GM18499 (cell line): ENCODE data around the gene KCNH2.
"Not testable (repeated sequence)": the region's sequence is repeated elsewhere in the genome, so short reads cannot be mapped to it uniquely, and the experiment has no call there.

Source experiments
- ATAC-seq: cut with Tn5 transposase; IDR thresholded peaks from one replicate; pipeline ENCODE4 v1.9.1; 2021; ENCODE audit warnings: moderate number of reproducible peaks; ENCODE audit not compliant: insufficient read depth, unreplicated experiment

The KCNH2 gene

GRCh38 chr7:150978126-150978789 is at the start of gene KCNH2:
Gene KCNH2 (minus strand): TSS chr7:150978321. CDS start chr7:150977913, 408 bp downstream.
- no peak for ATAC-seq

GRCh38 chr7:151027728-151028130 is 49.6 kb upstream of the KCNH2 start:
- ATAC-seq: not testable (repeated sequence)

DNA sequence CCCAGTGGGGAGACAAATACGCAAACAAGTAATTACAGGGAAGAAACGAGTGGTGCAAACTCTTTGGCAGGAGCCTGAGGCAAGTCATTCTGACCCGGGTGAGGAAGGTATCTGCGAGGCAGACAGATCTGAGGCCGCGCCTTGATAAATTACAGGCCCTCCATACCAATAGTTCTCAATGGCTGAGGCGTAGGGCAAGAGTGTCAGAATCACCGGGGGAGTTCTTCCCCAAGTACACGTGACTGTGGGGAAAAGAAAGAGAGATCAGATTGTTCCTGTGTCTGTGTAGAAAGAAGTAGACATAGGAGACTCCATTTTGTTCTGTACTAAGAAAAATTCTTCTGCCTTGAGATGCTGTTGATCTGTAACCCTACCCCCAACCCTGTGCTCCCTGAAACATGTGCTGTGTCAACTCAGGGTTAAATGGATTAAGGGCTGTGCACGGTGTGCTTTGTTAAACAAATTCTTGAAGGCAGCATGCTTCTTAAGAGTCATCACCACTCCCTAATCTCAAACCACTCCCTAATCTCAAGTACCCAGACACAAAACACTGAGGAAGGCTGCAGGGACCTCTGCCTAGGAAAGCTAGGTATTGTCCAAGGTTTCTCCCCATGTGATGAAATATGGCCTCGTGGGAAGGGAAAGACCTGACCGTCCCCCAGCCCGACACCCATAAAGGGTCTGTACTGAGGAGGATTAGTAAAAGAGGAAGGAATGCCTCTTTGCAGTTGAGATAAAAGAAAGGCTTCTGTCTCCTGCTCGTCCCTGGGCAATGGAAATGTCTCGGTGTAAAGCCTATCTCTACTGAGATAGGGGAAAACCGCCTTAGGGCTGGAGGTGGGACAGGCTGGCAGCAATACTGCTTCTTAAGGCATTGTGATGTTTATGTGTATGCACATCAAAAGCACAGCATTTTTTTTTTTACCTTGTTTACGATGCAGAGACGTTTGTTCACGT is 48.9 kb upstream of the KCNH2 start:
- not testable (repeated sequence) for ATAC-seq

DNA sequence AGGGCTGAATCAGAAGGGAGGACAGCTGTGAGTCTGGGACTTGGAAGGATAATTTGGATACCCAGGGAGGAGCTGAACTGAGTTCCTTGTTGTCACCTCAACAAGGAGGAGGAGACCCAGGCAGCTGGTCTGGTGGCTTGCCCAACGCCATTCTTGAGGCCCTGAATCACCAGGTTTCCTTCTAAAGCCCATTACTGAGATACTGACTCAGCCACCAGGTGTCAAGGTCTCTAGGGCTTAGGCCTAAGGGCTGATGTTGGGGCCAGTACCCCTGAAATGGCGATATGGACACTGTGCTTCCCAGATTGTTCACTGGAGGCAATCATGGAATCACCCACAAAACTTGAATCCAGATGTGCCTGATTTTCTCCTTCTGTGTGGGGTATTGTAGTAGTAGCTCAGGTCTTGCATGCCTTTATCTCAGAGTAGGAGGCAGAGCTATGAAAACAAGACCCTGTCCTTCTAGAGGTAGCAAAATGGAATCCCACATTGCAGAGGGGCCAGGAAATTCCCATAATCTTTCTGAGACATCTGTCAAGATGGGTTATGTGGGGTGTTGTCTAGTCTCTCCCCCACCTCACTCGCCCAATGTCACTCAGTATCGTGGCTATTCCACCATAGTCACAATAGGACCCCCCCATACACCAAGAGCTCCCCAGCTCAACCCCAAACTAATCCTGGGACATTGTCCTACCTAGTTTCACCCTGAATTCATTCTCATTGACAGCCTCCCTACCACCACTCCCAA is 48.0 kb upstream of the KCNH2 start:
- no peak for ATAC-seq

DNA sequence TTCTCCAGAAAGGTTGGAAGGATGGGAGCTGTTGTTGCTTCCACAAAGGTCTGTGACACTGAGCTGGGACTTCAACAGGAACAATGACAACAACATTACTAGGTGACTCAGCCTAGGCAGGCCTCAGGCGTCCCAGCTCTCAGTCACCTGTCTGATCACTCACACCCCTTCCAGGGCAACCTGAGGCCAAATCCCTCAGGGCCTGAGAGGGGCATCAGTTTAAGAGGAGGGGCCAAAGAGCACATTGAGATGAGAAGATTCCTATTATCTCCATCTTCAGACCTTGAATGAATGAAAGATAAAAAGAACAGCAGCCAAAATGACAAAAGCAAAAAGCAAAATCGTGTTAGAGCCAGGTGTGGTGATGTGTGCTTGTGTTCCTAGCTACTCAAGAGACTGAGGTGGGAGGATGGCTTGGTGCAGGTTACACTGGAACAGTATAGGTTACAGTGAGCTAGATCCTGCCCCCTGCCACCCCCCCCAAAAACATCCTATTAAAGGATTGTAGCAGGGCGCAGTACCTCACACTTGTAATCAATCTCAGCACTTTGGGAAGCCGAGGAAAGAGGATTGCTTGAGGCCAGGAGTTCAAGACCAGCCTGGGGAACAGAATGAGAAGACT is 46.4 kb upstream of the KCNH2 start, which contains the start of gene ATG9B:
TSS of gene ATG9B (minus strand) at position 60 of the 622 bp plus-strand sequence. CDS start 71 bp downstream, outside the sequence.
- no peak for ATAC-seq

DNA sequence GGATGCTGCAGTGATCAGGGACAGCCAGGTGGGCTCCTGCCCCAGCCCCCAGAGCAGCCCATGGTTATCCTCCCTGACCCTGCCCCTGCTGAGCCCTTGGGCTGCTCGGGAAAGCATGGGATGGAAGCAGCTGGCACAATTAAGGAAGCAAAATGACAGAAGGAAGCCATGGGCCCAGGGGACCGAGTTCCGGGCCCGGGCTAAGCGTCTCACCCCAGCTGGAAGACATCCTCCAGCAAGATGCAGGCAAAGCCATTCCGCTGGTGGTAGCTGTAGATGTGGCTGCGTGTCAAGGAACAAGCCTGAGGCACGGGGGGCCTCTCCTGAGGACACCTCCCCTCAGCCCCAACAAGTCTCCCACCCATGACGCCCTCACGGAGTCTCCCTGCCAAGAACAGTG is 45.1 kb upstream of the KCNH2 start:
- no peak for ATAC-seq

DNA sequence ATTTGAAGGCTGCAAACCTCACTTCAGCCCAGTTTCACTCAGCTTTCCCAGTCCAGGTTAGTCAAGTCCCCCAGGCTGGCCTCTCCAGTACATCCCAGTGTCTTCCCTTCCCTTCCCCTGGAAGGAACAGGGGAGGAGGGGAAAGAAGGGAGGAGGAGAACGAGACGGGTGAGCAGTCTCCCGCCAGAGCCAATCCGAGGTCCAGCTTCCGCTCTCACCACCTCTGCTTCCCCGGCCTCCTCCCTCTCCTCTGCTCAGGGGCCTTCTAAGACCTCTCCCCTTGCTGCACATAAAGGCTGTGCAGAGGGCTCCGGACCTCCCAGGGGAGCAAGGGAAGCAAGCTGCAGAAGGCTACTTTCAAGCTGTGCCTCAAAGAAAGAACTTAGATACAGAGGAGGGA is 42.1 kb upstream of the KCNH2 start:
- ATAC-seq: no peak

DNA sequence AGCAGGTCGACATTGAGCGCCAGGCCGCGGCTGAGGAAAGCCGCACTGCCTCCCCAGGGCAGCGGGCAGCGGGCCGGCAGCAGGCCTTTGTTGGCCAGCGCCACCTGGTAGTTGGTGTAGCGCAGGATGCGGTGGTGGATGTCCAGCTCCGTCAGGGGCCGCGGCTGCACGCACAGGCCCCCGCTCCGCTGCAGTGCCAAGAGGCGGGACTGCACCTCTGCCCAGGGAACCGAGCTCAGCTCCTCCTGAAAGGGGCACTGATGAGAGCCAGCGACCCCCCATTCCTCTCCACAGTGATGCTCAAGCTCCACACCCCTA is 41.0 kb upstream of the KCNH2 start:
- ATAC-seq: no peak

- ATAC-seq: no peak
These were observed 40.5 kb upstream of the KCNH2 start for GRCh38 chr7:151018421-151019129.

- no peak for ATAC-seq
These were observed 39.9 kb upstream of the KCNH2 start for GRCh38 chr7:151017953-151018420.

GRCh38 chr7:151017370-151017952 is 39.3 kb upstream of the KCNH2 start:
- no peak for ATAC-seq

DNA sequence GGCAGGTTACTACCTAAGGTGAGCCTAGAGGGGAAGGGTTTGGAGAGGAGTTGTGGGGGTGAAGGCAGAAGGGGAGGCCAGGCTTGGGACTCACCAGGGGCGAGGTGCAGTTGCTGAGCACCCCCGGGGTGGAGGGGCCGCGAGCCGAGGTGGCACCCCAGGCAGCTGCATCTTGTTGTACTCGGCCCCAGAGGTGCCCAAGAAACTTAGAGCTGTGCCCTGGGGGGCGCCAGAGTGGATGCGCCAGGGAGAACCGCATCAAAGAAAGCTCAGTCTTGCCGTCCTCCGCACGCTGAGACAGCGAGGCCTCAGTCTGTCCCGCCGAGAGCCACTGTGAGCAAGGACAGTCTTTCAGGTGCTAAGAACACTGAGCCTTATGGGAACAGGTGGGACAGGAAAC is 38.8 kb upstream of the KCNH2 start:
- no peak for ATAC-seq

- ATAC-seq: no peak
These were observed 38.4 kb upstream of the KCNH2 start for GRCh38 chr7:151016505-151016904.

- ATAC-seq: no peak
These were observed 37.8 kb upstream of the KCNH2 start for GRCh38 chr7:151015967-151016366.

- ATAC-seq: no peak
These were observed 36.8 kb upstream of the KCNH2 start for GRCh38 chr7:151014950-151015349.

GRCh38 chr7:151013733-151014497 is 35.8 kb upstream of the KCNH2 start:
- no peak for ATAC-seq

- no peak for ATAC-seq
These were observed 35.2 kb upstream of the KCNH2 start for GRCh38 chr7:151013356-151013732.

GRCh38 chr7:151012911-151013347 is 34.8 kb upstream of the KCNH2 start:
- no peak for ATAC-seq
